Ascending aorta (tissue), 2 donors: Measurements from ENCODE around the gene GRM7. TPM values are rescaled to one million over a fixed set of nuclear protein-coding genes. Genes with fewer than 3 reads are reported as not detected.

Experiments
- DNase-seq, 2 donors: peaks; one replicate each; pipeline ENCODE4 v3.0.0-alpha.2; 2019; ENCODE audit warnings: low spot score in 2 of 2
- H3K27ac ChIP-seq, 2 donors: fragments of 200-600 bp; sonication (generic); one replicate each; pipeline ENCODE4 v1.5.1; 2016 to 2017; ENCODE audit warnings: mild to moderate bottlenecking in 1 of 2
- H3K27me3 ChIP-seq: fragments of 200-600 bp; sonication (generic); one replicate; pipeline ENCODE4 v1.5.1; 2017
- H3K36me3 ChIP-seq, 2 donors: fragments of 200-600 bp; sonication (generic); one replicate each; pipeline ENCODE4 v1.5.1; 2016
- H3K4me1 ChIP-seq, 2 donors: fragments of 200-600 bp; sonication (generic); one replicate each; pipeline ENCODE4 v1.5.1; 2016 to 2017; ENCODE audit warnings: mild to moderate bottlenecking in 1 of 2
- H3K4me3 ChIP-seq, 2 donors: fragments of 200-600 bp; sonication (generic); one replicate each; pipeline ENCODE4 v1.5.1; 2016 to 2017; ENCODE audit warnings: mild to moderate bottlenecking in 1 of 2
- H3K9me3 ChIP-seq, 2 donors: fragments of 200-600 bp; sonication (generic); one replicate each; pipeline ENCODE4 v1.5.1; 2016
- CTCF ChIP-seq, 3 experiments: fragments of 200-600 bp in 2 of 3; fragments of 450-650 bp in 1 of 3; sonication (generic) in 2 of 3; IDR thresholded peaks; one replicate each; pipeline ENCODE4 v1.5.1; 2016 to 2019; ENCODE audit warnings: antibody characterized with exemption in 3 of 3, mild to moderate bottlenecking in 1 of 3, moderate library complexity in 1 of 3
- intact Hi-C: fragments of 100-400 bp; cut with DNase I; formaldehyde crosslinking; loops from one replicate; pipeline ENCODE4 v1.15.1; 2023
- total RNA-seq: library from RNA; depleted of rRNA; stranded (reverse); fragments of >200 nt; gene quantifications from one replicate; pipeline ENCODE4 v1.1.0, GENCODE V29; 2016

GRM7 gene
- total RNA-seq, 1 donor from 2014 or later: 4.8 TPM

- H3K4me3 ChIP-seq: no peak overlapping the region
- DNase-seq: no peak
- no peak for TF ChIP-seq CTCF (IDR thresholded peaks at IDR 0.05)
- H3K4me1 ChIP-seq: no peaks in the 10 kb centered on the region
- no peaks in the 10 kb centered on the region for H3K36me3 ChIP-seq
- H3K9me3 ChIP-seq: peaks cover 0 to 6% of the 10 kb centered on the region in 2 donors
- intact Hi-C loops: no loop called here
- H3K27ac ChIP-seq: no peak overlapping the region
- no peaks in the 10 kb centered on the region for H3K27me3 ChIP-seq
Measured at GRCh38 chr3:7062714-7063113, 201.8 kb downstream of the GRM7 start.

GRCh38 chr3:7070461-7070860 lies 209.5 kb downstream of the GRM7 start:
- H3K27me3 ChIP-seq: no peaks in the 10 kb centered on the region
- H3K4me1 ChIP-seq: no peaks in the 10 kb centered on the region
- H3K4me3 ChIP-seq: no peak overlapping the region
- no peaks in the 10 kb centered on the region for H3K9me3 ChIP-seq
- intact Hi-C loops: no loop called here
- H3K27ac ChIP-seq: no peak overlapping the region
- DNase-seq: no peak
- H3K36me3 ChIP-seq: no peaks in the 10 kb centered on the region
- TF ChIP-seq CTCF (IDR thresholded peaks at IDR 0.05): no peak

GRCh38 chr3:7074217-7074616 lies 213.3 kb downstream of the GRM7 start:
- no peak overlapping the region for H3K4me3 ChIP-seq
- TF ChIP-seq CTCF (IDR thresholded peaks at IDR 0.05): no peak
- no peak for DNase-seq
- H3K4me1 ChIP-seq: no peaks in the 10 kb centered on the region
- no peaks in the 10 kb centered on the region for H3K36me3 ChIP-seq
- H3K27me3 ChIP-seq: no peaks in the 10 kb centered on the region
- no peaks in the 10 kb centered on the region for H3K9me3 ChIP-seq
- no peak overlapping the region for H3K27ac ChIP-seq
- intact Hi-C loops: no loop called here

GRCh38 chr3:7075117-7075516 lies 214.2 kb downstream of the GRM7 start:
- H3K4me3 ChIP-seq: no peak overlapping the region
- no peak for TF ChIP-seq CTCF (IDR thresholded peaks at IDR 0.05)
- no peaks in the 10 kb centered on the region for H3K27me3 ChIP-seq
- no peak for DNase-seq
- no peak overlapping the region for H3K27ac ChIP-seq
- H3K36me3 ChIP-seq: no peaks in the 10 kb centered on the region
- intact Hi-C loops: no loop called here
- no peaks in the 10 kb centered on the region for H3K9me3 ChIP-seq
- no peaks in the 10 kb centered on the region for H3K4me1 ChIP-seq

- TF ChIP-seq CTCF (IDR thresholded peaks at IDR 0.05): no peak
- intact Hi-C loops: no loop called here
- no peak overlapping the region for H3K4me3 ChIP-seq
Measured at GRCh38 chr3:7075901-7076300, 215.0 kb downstream of the GRM7 start.

GRCh38 chr3:7082244-7082643 lies 221.3 kb downstream of the GRM7 start:
- Histone ChIP-seq H3K4me3 (no peak overlapping the region), H3K4me1 (peaks cover 0 to 3% of the 10 kb centered on the region in 2 donors), H3K9me3 (no peaks in the 10 kb centered on the region), H3K27ac (no peak overlapping the region), H3K27me3 (no peaks in the 10 kb centered on the region), H3K36me3 (no peaks in the 10 kb centered on the region)
- intact Hi-C loops: no loop called here
- TF ChIP-seq CTCF (IDR thresholded peaks at IDR 0.05): no peak
- no peak for DNase-seq

More at GRCh38 chr3:7075901-7076300, 215.0 kb downstream of the GRM7 start:
- DNase-seq: no peak
- Histone ChIP-seq H3K36me3 (no peaks in the 10 kb centered on the region), H3K9me3 (no peaks in the 10 kb centered on the region), H3K27ac (no peak overlapping the region), H3K4me1 (no peaks in the 10 kb centered on the region), H3K27me3 (no peaks in the 10 kb centered on the region)
